NCI-H1694 treated with DMSO at 0.1 percent for 48 hours (cell line): ENCODE results near the gene LSP1.

Source experiments
- DNase-seq: peaks from one replicate; lab custom pipeline; 2025; lab: John Stamatoyannopoulos, UW

The LSP1 gene

GRCh38 chr11:1837171-1838076 is 15.5 kb upstream of the LSP1 start:
- DNase-seq = no peak

DNA sequence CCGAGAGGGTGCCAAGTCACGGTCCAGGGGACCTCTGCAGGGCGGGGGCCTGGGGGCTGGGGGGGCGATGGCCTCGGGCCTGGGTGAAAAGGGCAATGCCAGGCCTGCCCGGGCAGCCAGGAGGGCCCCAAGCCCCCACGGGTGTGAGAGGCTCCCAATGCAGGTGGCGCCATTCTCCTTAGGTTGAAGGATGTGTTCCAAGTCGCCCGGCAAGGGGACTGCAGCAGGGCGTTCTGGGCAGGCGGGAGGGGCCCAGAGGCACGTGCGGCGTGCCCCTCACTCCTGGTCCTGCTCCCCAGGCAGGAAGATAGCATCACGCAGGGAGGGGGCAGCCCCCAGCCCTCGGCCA is 14.8 kb upstream of the LSP1 start:
- no peak for DNase-seq

DNA sequence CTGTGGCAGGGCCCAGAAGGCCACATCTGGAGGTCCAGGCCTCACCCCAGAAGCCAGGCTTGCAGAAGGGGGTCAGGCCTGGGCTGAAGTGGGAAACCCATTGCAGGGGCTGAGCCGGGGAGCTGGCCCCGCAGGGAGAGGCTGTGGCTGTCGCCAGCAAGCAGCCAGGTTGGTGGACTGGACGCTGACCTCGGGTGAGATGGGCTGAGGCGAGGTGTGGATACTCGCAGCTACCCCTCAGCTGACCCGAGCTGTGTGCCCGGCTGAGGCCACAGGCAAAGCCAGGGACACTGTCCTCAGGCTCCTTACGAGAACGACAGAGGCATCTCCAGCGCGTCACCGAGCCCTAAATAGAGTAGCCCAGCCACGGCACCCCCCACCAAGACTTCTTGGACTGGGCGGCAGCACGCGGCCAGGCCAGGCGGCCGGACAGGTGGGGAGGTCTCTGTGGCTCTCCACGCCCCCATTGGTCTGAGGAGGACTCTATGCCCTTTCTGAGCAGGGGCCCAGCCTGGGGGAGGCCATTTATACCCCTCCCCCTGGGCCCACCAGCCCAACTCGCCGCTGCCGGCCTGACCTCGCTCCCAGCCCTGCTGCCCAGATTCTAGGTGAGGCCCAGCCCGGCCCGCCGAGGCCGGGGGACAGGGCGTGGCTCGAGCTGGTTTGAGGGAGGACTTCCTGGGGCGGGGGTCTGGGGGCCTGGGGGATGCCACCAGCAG is 14.3 kb upstream of the LSP1 start, which contains the start of gene TNNI2:
Gene TNNI2, plus strand, starts transcription at position 556 of the 719 bp plus-strand sequence. CDS start 716 bp downstream, outside the sequence.
- DNase-seq = no peak

DNA sequence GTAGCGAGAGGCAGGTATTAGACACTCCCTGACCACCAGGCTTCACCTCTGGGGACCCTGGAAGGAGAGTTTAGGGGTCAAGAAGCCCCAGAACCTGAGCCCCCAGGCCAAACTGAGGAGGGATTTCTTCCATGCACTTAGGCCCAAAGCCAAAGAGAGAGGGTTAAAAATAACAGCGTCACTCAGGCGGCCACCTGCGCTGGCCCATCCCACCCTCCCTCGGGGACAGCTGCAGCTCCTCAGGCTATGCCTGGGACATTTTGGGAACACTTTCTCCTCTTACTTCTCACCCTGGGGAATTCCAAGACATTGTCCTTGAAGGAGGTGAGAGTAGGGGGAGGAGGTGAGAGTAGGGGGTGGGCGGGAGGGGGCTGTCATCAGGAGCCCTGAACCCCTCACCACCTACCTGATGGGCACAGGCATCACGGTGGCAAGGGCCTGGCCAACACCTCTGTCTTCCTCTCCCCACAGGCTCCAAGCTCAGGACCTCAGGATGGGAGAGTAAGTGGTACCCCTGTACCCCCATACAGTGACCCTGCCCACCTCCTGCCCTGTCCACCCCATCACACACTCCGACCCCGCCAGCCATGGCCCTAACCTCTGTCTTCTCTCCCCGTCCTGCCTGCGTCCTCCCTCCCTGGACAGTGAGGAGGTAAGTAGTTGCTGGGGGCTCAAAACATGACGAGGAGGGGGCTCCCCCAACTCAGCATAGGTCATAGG is 13.5 kb upstream of the LSP1 start:
- DNase-seq = no peak

- no peak for DNase-seq
Observed at GRCh38 chr11:1839924-1840779, 12.7 kb upstream of the LSP1 start.

DNA sequence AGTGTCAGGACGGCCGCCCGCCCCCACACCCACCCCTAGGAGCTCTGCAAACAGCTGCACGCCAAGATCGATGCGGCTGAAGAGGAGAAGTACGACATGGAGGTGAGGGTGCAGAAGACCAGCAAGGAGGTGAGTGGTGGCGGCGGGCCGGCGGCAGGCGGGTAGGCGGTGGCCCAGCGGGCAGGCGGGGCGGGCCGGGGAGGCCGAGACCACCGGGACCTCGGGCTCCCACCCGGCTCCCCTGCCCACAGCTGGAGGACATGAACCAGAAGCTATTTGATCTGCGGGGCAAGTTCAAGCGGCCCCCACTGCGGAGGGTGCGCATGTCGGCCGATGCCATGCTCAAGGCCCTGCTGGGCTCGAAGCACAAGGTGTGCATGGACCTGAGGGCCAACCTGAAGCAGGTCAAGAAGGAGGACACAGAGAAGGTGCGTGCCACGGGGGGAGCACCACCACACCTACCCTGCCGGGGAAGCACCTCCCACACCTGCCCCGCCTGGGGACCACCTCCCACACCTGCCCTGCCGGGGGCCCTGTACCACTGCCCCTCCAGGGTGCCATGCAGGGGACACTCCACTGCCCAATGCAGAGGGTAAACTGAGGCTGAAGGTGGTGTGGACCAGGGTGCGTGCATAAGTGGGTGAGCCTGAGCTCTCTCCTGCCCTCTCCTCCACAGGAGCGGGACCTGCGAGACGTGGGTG is 12.0 kb upstream of the LSP1 start:
- DNase-seq = no peak

DNA sequence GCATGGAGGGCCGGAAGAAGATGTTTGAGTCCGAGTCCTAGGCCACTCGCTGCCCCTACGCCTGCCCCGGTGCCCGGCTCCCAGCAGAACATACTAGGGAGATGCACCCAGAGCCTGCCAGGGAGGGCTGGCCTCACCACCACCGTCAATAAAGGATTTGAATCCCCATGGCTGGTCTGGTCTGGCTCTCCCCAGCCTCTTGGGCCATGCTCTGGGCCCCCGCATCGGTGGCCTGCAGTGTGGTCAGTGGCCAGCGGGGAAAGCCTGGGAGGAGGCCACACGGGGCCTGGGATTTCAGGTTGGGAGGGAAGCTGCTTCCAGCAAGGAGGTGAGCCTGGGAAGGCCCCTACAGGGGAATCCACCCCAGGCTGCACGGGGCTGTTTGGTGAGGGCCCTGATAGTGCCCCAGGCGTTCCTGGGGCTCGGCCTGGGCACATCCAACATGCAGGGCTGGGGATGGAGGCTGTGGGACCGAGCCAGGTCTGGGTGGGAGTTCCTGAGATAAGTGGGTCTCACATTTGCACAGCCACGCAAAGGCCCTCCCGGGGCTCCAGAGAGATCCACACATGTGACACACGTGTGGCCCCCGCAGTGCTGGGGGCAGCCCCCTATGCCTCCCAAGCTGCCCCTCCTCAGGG is 11.3 kb upstream of the LSP1 start:
- no peak for DNase-seq

- DNase-seq = no peak
Observed at GRCh38 chr11:1842149-1843097, 10.5 kb upstream of the LSP1 start.

DNA sequence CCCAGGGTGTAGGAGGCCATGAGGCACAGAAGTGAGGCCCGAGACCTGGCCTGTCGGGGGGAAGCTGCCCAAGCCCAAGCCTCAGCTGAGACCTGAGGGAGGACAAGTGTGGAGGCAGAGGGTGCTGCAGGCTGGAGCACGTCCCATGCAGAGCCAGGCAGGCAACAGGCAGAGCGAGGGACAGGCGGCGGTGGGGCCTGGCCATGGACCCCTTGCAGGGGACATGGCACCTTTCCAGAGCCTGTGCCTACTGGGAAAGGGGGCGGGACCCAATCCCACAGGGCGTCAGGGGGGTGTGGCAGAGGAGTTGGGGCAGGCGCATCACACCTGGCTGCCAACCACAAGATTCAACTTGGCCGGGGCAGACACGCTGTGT is 9.8 kb upstream of the LSP1 start:
- no peak for DNase-seq

DNA sequence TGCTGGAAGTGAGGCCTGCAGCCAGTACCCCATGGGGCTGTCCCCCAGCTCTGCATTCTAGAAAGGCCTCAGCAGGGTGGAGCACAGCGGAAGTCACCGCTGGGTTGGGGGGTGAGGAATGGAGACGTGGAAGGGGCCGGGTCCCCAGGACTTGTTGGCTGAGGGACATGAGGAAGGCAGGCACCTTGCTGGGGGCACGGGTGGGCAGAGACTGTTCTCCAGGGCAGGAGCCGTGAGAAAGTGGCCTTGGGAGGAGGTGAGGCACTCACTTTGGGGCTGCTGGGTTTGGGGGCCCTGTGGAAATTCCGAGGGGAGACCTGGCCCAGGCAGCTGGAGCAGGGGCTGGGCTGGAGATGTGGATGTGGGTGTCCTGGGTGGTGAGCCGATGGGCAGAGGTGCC is 9.1 kb upstream of the LSP1 start:
- DNase-seq = no peak

GRCh38 chr11:1844221-1845094 is 8.4 kb upstream of the LSP1 start:
- DNase-seq = no peak

- DNase-seq = no peak
Observed at GRCh38 chr11:1845095-1845429, 7.8 kb upstream of the LSP1 start.

DNA sequence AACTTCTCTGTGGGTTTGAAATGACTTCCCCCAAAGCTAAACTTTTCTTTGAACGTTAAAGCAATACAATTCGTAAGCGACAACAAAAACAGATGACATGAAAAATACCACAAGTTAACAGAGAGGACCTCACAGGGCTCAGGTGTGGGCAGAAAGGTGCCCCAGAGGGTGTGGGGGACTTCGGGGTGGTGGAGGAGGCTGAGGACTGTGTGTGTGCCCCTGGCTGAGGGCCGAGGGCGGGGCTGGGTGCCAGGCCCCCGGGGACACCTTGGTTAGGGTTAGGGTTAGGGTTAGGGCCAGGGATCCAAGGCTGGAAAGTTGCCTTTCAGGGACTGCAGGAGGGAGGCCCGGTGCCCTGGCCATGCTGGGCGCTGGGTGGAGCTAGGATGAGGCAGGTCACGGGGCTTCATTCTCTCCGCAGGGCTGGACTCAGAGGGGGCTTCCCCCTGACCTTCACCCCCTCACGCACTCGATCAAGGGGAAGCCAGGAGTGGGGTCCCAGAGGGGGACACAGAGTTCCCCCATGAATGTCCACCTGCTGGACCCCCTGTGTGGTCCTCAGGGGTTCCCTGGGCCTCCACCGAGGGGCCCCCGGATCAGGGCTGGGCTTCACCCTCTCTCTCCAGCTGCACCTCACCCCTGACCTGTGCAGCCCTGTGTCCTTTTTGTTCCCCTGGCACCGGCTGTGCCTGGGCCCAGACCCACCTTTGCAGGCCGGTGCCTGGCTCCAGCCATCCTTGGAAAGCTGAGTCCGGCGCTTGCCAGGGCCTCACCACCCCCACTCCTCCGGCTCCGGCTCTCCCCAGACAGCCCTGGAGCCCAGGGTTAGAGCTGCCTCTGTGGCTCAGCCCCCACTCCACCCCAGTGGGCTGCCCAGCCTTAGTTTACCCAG is 7.1 kb upstream of the LSP1 start:
- DNase-seq = no peak

DNA sequence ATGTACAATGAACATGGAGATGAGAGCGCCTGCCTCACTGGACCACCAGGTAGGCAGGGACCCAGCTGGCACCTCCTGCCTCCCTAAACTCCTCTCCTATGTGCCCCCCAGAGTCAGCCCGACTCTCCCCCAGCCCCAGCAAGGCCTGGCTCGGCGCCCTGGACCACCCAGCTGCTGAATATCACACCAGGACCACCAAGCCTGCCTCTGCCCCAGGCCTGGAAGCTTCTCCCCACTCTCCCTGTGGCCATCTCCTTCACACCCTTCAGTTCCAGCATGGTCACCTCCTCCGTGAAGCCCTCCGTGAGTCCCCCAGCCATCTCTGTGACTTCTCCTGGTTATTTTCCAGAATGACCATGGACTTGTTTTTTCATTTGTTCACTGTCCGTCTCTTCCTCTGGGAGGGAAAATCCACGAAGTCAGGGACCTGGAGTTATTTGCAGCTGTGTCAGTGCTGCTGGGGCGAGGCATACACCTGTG is 6.4 kb upstream of the LSP1 start:
- DNase-seq = no peak

DNA sequence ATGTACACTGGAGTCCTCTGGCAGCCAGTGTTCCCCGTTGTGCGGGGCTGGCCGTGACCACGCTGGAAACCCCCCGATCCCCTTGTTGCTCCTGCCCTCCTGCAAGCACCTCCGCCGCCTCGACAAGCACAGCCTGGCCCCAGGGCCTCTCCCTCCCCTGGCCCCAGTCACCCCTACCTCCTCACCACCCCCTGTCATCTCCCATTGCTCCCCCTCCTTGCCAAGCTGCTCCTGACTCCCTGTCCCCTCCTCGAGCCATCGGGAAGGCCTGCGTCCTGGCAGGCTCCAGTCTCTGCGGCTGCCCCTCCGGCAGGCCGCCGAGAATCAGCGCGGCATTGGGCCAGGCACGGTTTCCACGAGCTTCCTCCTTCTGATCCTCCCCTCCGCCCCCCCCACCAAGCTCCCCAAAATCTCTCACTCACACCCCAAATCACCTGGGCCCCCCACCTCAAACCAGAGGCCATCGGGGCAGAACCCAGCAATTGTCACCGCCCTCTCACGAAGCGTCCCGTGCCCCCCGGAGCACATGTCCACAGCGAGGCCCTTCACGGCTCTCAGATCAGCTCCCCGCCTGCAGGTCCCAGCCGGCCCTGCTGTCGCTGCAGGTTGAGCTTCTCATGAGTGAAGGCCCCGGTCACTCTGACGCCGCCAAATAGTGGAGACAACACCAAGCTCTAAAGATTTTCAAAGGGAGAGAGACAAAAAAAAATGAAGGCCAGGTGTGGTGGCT is 5.7 kb upstream of the LSP1 start:
- no peak for DNase-seq

DNA sequence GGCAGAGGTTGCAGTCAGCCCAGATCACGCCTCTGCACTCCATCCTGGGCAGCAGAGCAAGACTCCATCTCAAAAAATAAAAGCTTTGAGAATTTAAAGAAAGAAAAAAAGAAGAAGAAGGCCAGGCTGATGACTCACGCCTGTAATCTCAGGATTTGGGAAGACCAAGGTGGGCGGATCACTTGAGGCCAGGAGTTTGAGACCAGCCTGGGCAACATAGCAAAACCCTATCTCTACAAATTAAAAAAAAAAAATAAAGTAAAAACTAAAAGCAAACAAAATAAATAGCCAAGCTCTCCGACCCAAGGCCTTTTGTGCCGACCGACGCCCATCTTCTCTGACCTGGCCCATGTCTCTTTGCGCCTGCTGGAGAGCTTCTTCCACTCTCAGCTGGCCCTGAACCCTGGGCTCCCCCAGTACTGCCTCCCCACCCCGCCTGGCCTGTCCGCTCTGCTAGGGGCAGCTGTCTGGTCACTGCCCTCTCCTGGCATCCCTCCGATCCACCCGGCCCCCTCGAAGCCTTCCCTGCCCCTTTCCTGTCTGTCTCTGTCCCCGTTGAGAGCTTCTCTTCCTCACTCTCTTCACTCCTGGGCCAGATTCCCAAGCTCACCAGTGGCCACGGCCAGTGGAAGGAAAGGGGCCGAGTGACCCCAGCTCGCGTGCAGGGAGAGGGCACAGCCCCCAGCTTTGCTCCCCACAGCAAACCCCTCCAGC is 4.8 kb upstream of the LSP1 start:
- DNase-seq = no peak
